OCI-LY3 (cell line): ENCODE data around the gene ZNF619.
"Not testable (repeated sequence)": the region's sequence is repeated elsewhere in the genome, so short reads cannot be mapped to it uniquely, and the experiment has no call there.

Experiments
- H2AFZ ChIP-seq: fragments of 200-600, 300-600 bp; shearing (Covaris generic); 2 replicates; pipeline ENCODE4 v1.6.0; 2014; ENCODE audit warnings: antibody characterized with exemption, low read depth, low read length
- H3K27ac ChIP-seq: fragments of 200-600, 300-600 bp; sonication (generic); 2 replicates; pipeline ENCODE4 v1.5.1; 2014; ENCODE audit warnings: mild to moderate bottlenecking, low read length, moderate library complexity, mixed read lengths
- H3K27me3 ChIP-seq: fragments of 200-600, 300-600 bp; sonication (generic); 2 replicates; pipeline ENCODE4 v1.6.1; 2014; ENCODE audit warnings: low read depth, low read length, mixed read lengths
- H3K36me3 ChIP-seq: fragments of 200-600, 300-600 bp; sonication (generic); replicated peaks from 2 replicates; pipeline ENCODE3; 2014; ENCODE audit warnings: low read depth, low read length, mixed read lengths
- H3K4me1 ChIP-seq: fragments of 300-600, 200-600 bp; sonication (generic); 2 replicates; pipeline ENCODE4 v1.6.1; 2014; ENCODE audit warnings: low read length, mixed read lengths
- H3K4me2 ChIP-seq: fragments of 200-600, 300-600 bp; sonication (generic); 2 replicates; pipeline ENCODE4 v1.6.1; 2014; ENCODE audit warnings: low read length, mixed read lengths
- H3K4me3 ChIP-seq: fragments of 300-600, 200-600 bp; sonication (generic); 2 replicates; pipeline ENCODE4 v1.5.1; 2014; ENCODE audit warnings: antibody characterized with exemption, mild to moderate bottlenecking, low read length, moderate library complexity
- H3K79me2 ChIP-seq: fragments of 300-600, 200-600 bp; shearing (Covaris generic); 2 replicates; pipeline ENCODE4 v1.6.1; 2014; ENCODE audit warnings: mild to moderate bottlenecking, low read length, mixed read lengths
- H3K9ac ChIP-seq: fragments of 300-600, 200-600 bp; shearing (Covaris generic); 2 replicates; pipeline ENCODE4 v1.6.0; 2014; ENCODE audit warnings: mild to moderate bottlenecking, low read length, moderate library complexity
- H3K9me3 ChIP-seq: fragments of 200-600, 300-600 bp; shearing (Covaris generic); 2 replicates; pipeline ENCODE4 v1.6.1; 2014; ENCODE audit warnings: low read length, mixed read lengths; ENCODE audit not compliant: insufficient read depth
- H4K20me1 ChIP-seq: fragments of 200-600, 300-600 bp; sonication (generic); 2 replicates; pipeline ENCODE4 v1.6.1; 2016; ENCODE audit warnings: low read length, mixed read lengths; ENCODE audit not compliant: insufficient read depth
- EZH2phosphoT487 ChIP-seq: fragments of 200-600 bp; shearing (Covaris generic); IDR thresholded peaks from 2 replicates; pipeline ENCODE4 v1.6.1; 2018; ENCODE audit warnings: antibody characterized with exemption, mixed run types, low read depth
- TF ChIP-seq, protein P1 (sequence below): fragments of 200-600, 300-600 bp; sonication (generic); IDR thresholded peaks from 2 replicates; pipeline ENCODE4 v1.5.1; 2014; ENCODE audit warnings: antibody characterized with exemption, low read length, low read depth

The ZNF619 gene

GRCh38 chr3:40461161-40461560, 15.8 kb upstream of the ZNF619 start:
- no peak overlapping the region for H3K27ac ChIP-seq
- no peak overlapping the region for H3K9ac ChIP-seq
- H3K4me1 ChIP-seq, result peaks cover 12% of the 10 kb centered on the region
- H3K9me3 ChIP-seq, result no peaks in the 10 kb centered on the region
- peaks cover 40% of the 10 kb centered on the region for H3K79me2 ChIP-seq
- H4K20me1 ChIP-seq, result peaks cover 19% of the 10 kb centered on the region
- no peak overlapping the region for H3K4me3 ChIP-seq
- no peaks in the 10 kb centered on the region for H3K27me3 ChIP-seq
- H3K36me3 ChIP-seq, result peaks cover 66% of the 10 kb centered on the region
- no peak overlapping the region for H2AFZ ChIP-seq
- no peak overlapping the region for H3K4me2 ChIP-seq
- no peak for TF ChIP-seq EZH2phosphoT487
- TF ChIP-seq, protein P1, sequence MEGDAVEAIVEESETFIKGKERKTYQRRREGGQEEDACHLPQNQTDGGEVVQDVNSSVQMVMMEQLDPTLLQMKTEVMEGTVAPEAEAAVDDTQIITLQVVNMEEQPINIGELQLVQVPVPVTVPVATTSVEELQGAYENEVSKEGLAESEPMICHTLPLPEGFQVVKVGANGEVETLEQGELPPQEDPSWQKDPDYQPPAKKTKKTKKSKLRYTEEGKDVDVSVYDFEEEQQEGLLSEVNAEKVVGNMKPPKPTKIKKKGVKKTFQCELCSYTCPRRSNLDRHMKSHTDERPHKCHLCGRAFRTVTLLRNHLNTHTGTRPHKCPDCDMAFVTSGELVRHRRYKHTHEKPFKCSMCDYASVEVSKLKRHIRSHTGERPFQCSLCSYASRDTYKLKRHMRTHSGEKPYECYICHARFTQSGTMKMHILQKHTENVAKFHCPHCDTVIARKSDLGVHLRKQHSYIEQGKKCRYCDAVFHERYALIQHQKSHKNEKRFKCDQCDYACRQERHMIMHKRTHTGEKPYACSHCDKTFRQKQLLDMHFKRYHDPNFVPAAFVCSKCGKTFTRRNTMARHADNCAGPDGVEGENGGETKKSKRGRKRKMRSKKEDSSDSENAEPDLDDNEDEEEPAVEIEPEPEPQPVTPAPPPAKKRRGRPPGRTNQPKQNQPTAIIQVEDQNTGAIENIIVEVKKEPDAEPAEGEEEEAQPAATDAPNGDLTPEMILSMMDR, result no peak

DNA sequence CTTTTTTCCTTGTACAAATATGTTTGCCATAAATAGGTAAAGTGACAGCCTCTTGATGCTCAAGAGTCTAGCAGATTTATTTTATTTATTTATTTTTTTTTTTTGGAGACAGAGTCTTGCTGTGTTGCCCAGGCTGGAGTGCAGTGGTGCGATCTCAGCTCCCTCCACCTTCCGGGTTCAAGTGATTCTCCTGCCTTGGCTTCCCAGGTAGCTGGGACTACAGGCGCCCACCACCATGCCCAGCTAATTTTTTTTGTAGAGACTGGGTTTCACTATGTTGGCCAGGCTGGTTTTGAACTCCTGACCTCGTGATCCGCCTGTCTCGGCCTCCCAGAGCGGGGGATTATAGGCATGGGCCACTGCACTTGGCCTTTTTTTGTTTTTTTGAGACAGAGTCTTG, 14.1 kb upstream of the ZNF619 start:
- H3K4me3 ChIP-seq, H3K9ac ChIP-seq, H3K27ac ChIP-seq, H2AFZ ChIP-seq, H3K9me3 ChIP-seq, H3K4me1 ChIP-seq, H3K27me3 ChIP-seq, H3K4me2 ChIP-seq: not testable (repeated sequence)
- H4K20me1 ChIP-seq, result peaks cover 18% of the 10 kb centered on the region
- peaks cover 27% of the 10 kb centered on the region for H3K79me2 ChIP-seq
- peaks cover 72% of the 10 kb centered on the region for H3K36me3 ChIP-seq

DNA sequence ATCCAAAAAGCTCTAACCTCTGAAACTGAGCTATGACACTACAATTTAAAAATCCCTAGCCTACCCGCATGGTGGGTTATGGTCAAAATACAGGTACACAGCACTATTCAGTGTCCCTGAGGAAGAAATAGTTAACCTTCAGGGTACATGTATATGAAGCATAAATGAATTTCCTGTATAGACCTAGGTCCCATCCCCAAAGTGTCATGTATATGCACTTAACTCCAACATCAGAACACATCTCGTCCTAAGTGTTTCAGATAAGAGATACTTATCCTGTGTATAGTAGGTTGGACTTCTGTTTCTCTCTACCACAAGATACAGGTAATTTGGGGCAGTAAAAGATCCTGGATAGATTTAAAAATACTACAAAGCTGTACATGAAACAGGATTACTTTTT, 13.3 kb upstream of the ZNF619 start:
- peaks cover 20% of the 10 kb centered on the region for H3K79me2 ChIP-seq

GRCh38 chr3:40464339-40465110, 12.4 kb upstream of the ZNF619 start:
- 0 out of 2 replicates have a peak, but pooled peaks cover 4% of the 10 kb centered on the region for H4K20me1 ChIP-seq
- H3K4me3 ChIP-seq, result no peak overlapping the region
- TF ChIP-seq, protein P1, result no peak
- no peak for TF ChIP-seq EZH2phosphoT487
- no peak overlapping the region for H2AFZ ChIP-seq
- H3K4me1 ChIP-seq, result no peaks in the 10 kb centered on the region
- no peak overlapping the region for H3K9ac ChIP-seq
- peaks cover 63% of the 10 kb centered on the region for H3K36me3 ChIP-seq
- no peaks in the 10 kb centered on the region for H3K27me3 ChIP-seq
- peaks cover 10% of the 10 kb centered on the region for H3K79me2 ChIP-seq
- no peak overlapping the region for H3K27ac ChIP-seq
- H3K9me3 ChIP-seq, result no peaks in the 10 kb centered on the region
- no peak overlapping the region for H3K4me2 ChIP-seq

More for the DNA sequence above, 13.3 kb upstream of the ZNF619 start:
- peaks cover 72% of the 10 kb centered on the region for H3K36me3 ChIP-seq
- no peak overlapping the region for H3K27ac ChIP-seq
- H3K9me3 ChIP-seq, result no peaks in the 10 kb centered on the region
- TF ChIP-seq EZH2phosphoT487, result no peak
- TF ChIP-seq, protein P1, result no peak
- no peak overlapping the region for H3K4me2 ChIP-seq
- H2AFZ ChIP-seq, result no peak overlapping the region
- no peak overlapping the region for H3K9ac ChIP-seq
- H4K20me1 ChIP-seq, result peaks cover 11% of the 10 kb centered on the region
- peaks cover 2% of the 10 kb centered on the region for H3K4me1 ChIP-seq
- H3K4me3 ChIP-seq, result no peak overlapping the region
- no peaks in the 10 kb centered on the region for H3K27me3 ChIP-seq
